ENCODE data around the gene MLX. TPM values are rescaled to one million over a fixed set of nuclear protein-coding genes. Genes with fewer than 3 reads are reported as not detected.
A peak's percentile ranks its signal among the peaks of the same experiment; 100 is the strongest.

MLX gene
- total and polyA plus RNA-seq, 10 of the 15 experiments (the other 5 are each of a cell fraction or from before 2014, with no cell fraction given): 34.4 to 65.0 (median 44.4) TPM

DNA sequence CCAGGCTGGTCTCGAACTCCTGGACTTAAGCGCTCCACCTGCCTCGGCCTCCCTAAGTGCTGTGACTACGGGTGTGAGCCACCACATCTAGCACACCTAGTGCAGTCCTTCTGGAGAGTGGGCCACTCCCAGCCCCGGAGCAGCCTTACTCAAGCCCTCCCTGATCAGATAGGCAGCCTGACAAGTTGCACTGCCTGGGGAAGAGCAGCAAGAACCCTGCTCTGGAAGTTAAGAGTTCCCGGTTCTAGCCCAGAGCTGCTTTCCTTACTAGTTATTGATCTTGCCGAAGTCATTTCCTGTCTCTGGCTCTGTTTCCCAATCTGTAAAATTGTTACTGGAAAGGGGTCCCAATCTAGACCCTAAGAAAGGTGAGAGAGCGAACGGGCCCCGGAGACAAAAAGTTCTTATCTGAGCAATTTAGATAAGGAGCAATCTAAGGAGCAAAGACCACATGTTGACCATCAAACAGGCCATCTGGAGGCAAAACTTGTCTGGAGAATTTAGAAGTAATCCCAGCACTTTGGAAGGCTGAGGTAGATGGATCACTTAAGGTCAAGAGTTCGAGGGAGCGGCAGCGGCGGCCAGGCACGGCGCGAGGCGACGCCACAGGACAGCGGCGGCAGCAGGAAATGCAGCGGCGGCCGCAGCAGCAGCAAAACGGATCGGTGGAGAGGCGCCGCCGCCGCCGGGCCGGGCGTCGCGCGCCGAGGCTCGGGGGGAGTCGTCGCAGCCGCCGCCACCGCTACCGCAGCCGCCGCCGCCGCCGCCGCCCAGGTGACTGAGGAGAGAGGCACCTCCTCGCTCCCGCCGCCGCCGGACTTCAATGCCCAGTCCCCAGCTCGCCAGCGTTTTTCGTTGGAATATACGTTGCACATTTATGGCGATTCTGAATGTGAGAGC, 35.2 kb upstream of the MLX start (continued):
- TF ChIP-seq MTA3 (IDR thresholded peaks at IDR 0.05; ENCODE audit: borderline replicate concordance, low read length): no peak
- TF ChIP-seq NFXL1 (IDR thresholded peaks at IDR 0.05; ENCODE audit: borderline replicate concordance): no peak
- TF ChIP-seq WRNIP1 (IDR thresholded peaks at IDR 0.05; ENCODE audit: borderline replicate concordance, low read depth, low read length): no peak
- TF ChIP-seq EED (IDR thresholded peaks at IDR 0.05; ENCODE audit: low read depth): no peak; the same call in 1 of the 2 replicates
- peak; percentile 64; the same call in 1 of the 2 replicates for TF ChIP-seq RB1 (IDR thresholded peaks at IDR 0.05; ENCODE audit: borderline replicate concordance)
- no peak for TF ChIP-seq POLR2AphosphoS2 (IDR thresholded peaks at IDR 0.05; ENCODE audit: low read depth, low read length)
- no peak for TF ChIP-seq ZZZ3 (IDR thresholded peaks at IDR 0.05; ENCODE audit: control insufficient read depth, insufficient read length, low read depth)
- no peak for TF ChIP-seq EZH2 (IDR thresholded peaks at IDR 0.05; ENCODE audit: borderline replicate concordance, control insufficient read depth, low read depth, low read length)
- 0 out of 2 replicates have a peak, but pooled peaks have one; percentile 31 for TF ChIP-seq CREM (IDR thresholded peaks at IDR 0.05; ENCODE audit: low read depth)
- TF ChIP-seq CHD2 (IDR thresholded peaks at IDR 0.05; ENCODE audit: borderline replicate concordance, low read depth, low read length): no peak
- TF ChIP-seq NR2F1 (conservative IDR thresholded peaks at IDR 0.05): peak; percentile 88
- TF ChIP-seq KDM1A (IDR thresholded peaks at IDR 0.05; ENCODE audit: borderline replicate concordance): no peak
- no peak for TF ChIP-seq JUND (IDR thresholded peaks at IDR 0.05; ENCODE audit: low read depth, low read length)
- TF ChIP-seq, protein P1, sequence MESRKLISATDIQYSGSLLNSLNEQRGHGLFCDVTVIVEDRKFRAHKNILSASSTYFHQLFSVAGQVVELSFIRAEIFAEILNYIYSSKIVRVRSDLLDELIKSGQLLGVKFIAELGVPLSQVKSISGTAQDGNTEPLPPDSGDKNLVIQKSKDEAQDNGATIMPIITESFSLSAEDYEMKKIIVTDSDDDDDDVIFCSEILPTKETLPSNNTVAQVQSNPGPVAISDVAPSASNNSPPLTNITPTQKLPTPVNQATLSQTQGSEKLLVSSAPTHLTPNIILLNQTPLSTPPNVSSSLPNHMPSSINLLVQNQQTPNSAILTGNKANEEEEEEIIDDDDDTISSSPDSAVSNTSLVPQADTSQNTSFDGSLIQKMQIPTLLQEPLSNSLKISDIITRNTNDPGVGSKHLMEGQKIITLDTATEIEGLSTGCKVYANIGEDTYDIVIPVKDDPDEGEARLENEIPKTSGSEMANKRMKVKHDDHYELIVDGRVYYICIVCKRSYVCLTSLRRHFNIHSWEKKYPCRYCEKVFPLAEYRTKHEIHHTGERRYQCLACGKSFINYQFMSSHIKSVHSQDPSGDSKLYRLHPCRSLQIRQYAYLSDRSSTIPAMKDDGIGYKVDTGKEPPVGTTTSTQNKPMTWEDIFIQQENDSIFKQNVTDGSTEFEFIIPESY (IDR thresholded peaks at IDR 0.05): no peak
- TF ChIP-seq FOXM1 (IDR thresholded peaks at IDR 0.05; ENCODE audit: low read depth, low read length): no peak
- TF ChIP-seq POU2F2 (IDR thresholded peaks at IDR 0.05; ENCODE audit: borderline replicate concordance, low read depth, low read length): no peak
- TF ChIP-seq NFIC (IDR thresholded peaks at IDR 0.05; ENCODE audit: low read depth, low read length): no peak
- TF ChIP-seq STAT1 (conservative IDR thresholded peaks at IDR 0.05): 0 out of 2 replicates have a peak, but pooled peaks have one; percentile 29
- TF ChIP-seq POLR2A (IDR thresholded peaks at IDR 0.05; ENCODE audit: low read depth, low read length): peak; percentile 52; the same call in 1 of the 2 replicates
- TF ChIP-seq PAX8 (IDR thresholded peaks at IDR 0.05): no peak
- 0 out of 4 replicates have a peak, but pooled peaks have one; percentile 6 for TF ChIP-seq IKZF2 (IDR thresholded peaks at IDR 0.05)
- TF ChIP-seq MYB (IDR thresholded peaks at IDR 0.05; ENCODE audit: borderline replicate concordance, low read depth, low read length): no peak
- TF ChIP-seq NRF1 (conservative IDR thresholded peaks at IDR 0.05; ENCODE audit: low read depth, low read length): no peak
- TF ChIP-seq ZSCAN29 (IDR thresholded peaks at IDR 0.05): peak; percentile 75
- TF ChIP-seq FOXK2 (IDR thresholded peaks at IDR 0.05): no peak
- TF ChIP-seq, protein P2, sequence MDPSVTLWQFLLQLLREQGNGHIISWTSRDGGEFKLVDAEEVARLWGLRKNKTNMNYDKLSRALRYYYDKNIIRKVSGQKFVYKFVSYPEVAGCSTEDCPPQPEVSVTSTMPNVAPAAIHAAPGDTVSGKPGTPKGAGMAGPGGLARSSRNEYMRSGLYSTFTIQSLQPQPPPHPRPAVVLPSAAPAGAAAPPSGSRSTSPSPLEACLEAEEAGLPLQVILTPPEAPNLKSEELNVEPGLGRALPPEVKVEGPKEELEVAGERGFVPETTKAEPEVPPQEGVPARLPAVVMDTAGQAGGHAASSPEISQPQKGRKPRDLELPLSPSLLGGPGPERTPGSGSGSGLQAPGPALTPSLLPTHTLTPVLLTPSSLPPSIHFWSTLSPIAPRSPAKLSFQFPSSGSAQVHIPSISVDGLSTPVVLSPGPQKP (IDR thresholded peaks at IDR 0.05; ENCODE audit: low read depth, low read length): no peak
- peak; percentile 87 for TF ChIP-seq GATAD2B (conservative IDR thresholded peaks at IDR 0.05; ENCODE audit: low read depth)
- no peak for TF ChIP-seq EGR1 (IDR thresholded peaks at IDR 0.05; ENCODE audit: borderline replicate concordance in 1 of 2, low read depth in 2 of 2, low read length in 2 of 2)
- TF ChIP-seq BHLHE40 (IDR thresholded peaks at IDR 0.05; ENCODE audit: borderline replicate concordance in 1 of 2, low read depth in 2 of 2, low read length in 1 of 2): peak in 1 of 2 experiments; percentile 66; a peak in 2 of 4 replicates
- TF ChIP-seq ATF7 (IDR thresholded peaks at IDR 0.05; ENCODE audit: low read depth): no peak
